Islet precursor cell (in vitro differentiated cells): ENCODE results near the gene MDFIC.
"Not testable (repeated sequence)": the region's sequence is repeated elsewhere in the genome, so short reads cannot be mapped to it uniquely, and the experiment has no call there.

Experiments
- DNase-seq: peaks from one replicate; pipeline ENCODE4 v3.0.0-alpha.2; 2018

MDFIC gene

GRCh38 chr7:114922026-114922651, at the start of gene MDFIC:
MDFIC (plus strand) TSS chr7:114922094; CDS start chr7:114923034, 940 bp downstream.
- peak; percentile 81 for DNase-seq

- no peak for DNase-seq
Measured at GRCh38 chr7:114874170-114874569, 47.7 kb upstream of the MDFIC start.

- no peak for DNase-seq
Measured at GRCh38 chr7:114875186-114875585, 46.7 kb upstream of the MDFIC start.

GRCh38 chr7:114879554-114879953, 42.3 kb upstream of the MDFIC start:
- no peak for DNase-seq

- DNase-seq: no peak
Measured at GRCh38 chr7:114885836-114886235, 36.1 kb upstream of the MDFIC start.

GRCh38 chr7:114886241-114886640, 35.7 kb upstream of the MDFIC start:
- DNase-seq: no peak

- DNase-seq: not testable (repeated sequence)
Measured at GRCh38 chr7:114889116-114889515, 32.8 kb upstream of the MDFIC start.

GRCh38 chr7:114889646-114890285, 32.1 kb upstream of the MDFIC start:
- peak; percentile 64 for DNase-seq

GRCh38 chr7:114890561-114890960, 31.3 kb upstream of the MDFIC start:
- no peak for DNase-seq

- DNase-seq: no peak
Measured at GRCh38 chr7:114900127-114900526, 21.8 kb upstream of the MDFIC start.

GRCh38 chr7:114901771-114902170, 20.1 kb upstream of the MDFIC start:
- DNase-seq: peak; percentile 91

- DNase-seq: no peak
Measured at GRCh38 chr7:114903131-114903530, 18.8 kb upstream of the MDFIC start.

GRCh38 chr7:114910787-114911186, 11.1 kb upstream of the MDFIC start:
- no peak for DNase-seq

- no peak for DNase-seq
Measured at GRCh38 chr7:114911411-114911810, 10.5 kb upstream of the MDFIC start.

- DNase-seq: no peak
Measured at GRCh38 chr7:114916261-114916892, 5.5 kb upstream of the MDFIC start.

GRCh38 chr7:114917211-114917839, 4.6 kb upstream of the MDFIC start:
- DNase-seq: no peak

GRCh38 chr7:114919587-114919986, 2.3 kb upstream of the MDFIC start:
- no peak for DNase-seq

- DNase-seq: peak; percentile 54
Measured at GRCh38 chr7:114921631-114922025, 266 bp upstream of the MDFIC start.

- peak; percentile 78 for DNase-seq
Measured at GRCh38 chr7:114922652-114923402, 933 bp downstream of the MDFIC start.

- DNase-seq: no peak
Measured at GRCh38 chr7:114923403-114923713, 1.5 kb downstream of the MDFIC start.

- DNase-seq: no peak
Measured at GRCh38 chr7:114924038-114924712, 2.3 kb downstream of the MDFIC start.

- no peak for DNase-seq
Measured at GRCh38 chr7:114925434-114925833, 3.5 kb downstream of the MDFIC start.

- DNase-seq: no peak
Measured at GRCh38 chr7:114928060-114928459, 6.2 kb downstream of the MDFIC start.
